Hepatocyte (in vitro differentiated cells): ENCODE data around the gene KLF13.

Experiments
- CTCF ChIP-seq: fragments of 200-600 bp; sonication (generic); IDR thresholded peaks from 2 replicates; pipeline ENCODE4 v1.5.1; 2016; ENCODE audit warnings: antibody characterized with exemption, mild to moderate bottlenecking; ENCODE audit not compliant: poor library complexity
- EZH2 ChIP-seq: fragments of 200-600 bp; sonication (generic); IDR thresholded peaks from 2 replicates; pipeline ENCODE4 v1.6.1; 2016; ENCODE audit warnings: antibody characterized with exemption, mild to moderate bottlenecking, borderline replicate concordance
- EZH2phosphoT487 ChIP-seq: fragments of 200-600 bp; sonication (generic); IDR thresholded peaks from one replicate; pipeline ENCODE4 v1.6.1; 2018; ENCODE audit warnings: antibody characterized with exemption, mild to moderate bottlenecking, low read depth, moderate library complexity; ENCODE audit not compliant: unreplicated experiment, severe bottlenecking

- TF ChIP-seq CTCF (no peak), EZH2 (peak; percentile 83), EZH2phosphoT487 (no peak)
Measured at GRCh38 chr15:31392761-31393401, 66.2 kb downstream of the KLF13 start.
